SKM-1 (cell line): ENCODE results near the gene SDS.
"Not testable (repeated sequence)": the region's sequence is repeated elsewhere in the genome, so short reads cannot be mapped to it uniquely, and the experiment has no call there.

Source experiments
- DNase-seq: peaks from one replicate; lab custom pipeline; 2025; ENCODE audit not compliant: unreplicated experiment; lab: John Stamatoyannopoulos, UW

Gene SDS

DNA sequence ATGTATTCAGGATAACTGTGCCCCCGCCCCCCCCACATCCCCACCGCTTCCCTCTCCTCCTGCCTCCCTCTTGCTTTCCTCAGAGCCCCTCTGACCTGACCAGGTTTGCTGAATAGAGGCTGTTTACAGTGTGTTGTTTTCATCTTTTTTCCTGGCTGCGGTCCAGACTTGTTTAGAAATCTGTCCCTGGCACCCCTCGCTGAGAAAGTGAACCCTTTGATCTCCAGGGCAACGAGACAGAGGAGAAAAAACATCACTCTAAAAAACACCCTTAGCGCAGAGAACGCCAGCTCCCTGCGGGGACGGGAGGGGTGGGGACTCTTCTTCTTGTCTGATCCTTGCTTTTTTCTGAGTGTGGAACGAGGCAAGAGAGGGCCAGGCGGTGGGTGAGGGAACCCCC lies 22.5 kb downstream of the SDS start:
- no peak for DNase-seq

DNA sequence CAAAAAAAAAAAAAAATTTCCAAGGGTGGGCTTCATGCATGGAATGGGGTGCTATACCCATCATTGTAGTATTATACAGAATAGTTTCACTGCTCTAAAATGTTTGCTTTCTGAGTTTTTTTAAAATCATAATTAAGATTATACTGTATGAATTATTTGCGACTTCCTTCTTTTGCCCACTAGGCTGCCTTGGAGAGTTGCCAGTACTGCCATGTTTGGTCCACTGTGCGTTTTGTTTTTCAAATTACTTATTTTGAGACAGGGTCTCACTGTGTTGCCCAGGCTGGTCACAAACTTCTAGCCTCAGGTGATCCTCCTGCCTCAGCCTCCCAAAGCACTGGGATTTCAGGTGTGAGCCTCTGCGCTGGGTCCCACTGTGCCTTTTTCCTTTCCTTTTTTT lies 25.4 kb downstream of the SDS start:
- no peak for DNase-seq

DNA sequence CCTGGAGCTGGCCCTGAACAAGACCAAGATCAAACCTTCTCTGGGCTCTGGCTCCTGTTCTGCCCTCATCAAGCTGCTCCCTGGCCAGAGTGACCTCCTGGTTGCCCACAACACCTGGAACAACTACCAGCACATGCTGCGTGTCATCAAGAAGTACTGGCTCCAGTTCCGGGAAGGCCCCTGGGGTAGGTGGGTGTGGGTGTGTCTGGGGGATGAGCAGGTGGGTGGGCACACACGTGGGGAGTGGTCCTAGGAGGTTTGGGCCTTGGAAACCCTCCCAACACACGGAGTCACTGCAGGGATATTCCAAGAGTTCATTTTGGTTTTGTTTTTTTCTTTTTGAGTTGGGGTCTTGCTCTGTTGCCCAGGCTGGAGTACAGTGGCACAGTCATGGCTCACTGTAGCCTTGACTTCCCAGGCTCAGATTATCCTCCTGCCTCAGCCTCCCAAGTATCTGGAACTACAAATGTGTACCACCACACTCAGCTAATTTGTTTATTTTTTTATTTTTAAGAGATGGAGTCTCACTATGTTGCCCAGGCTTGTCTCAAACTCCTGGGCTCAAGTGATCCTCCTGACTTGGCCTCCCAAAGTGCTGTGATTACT lies 28.8 kb downstream of the SDS start:
- no peak for DNase-seq

- DNase-seq: no peak
Observed at GRCh38 chr12:113373969-113374368, 29.7 kb downstream of the SDS start.

GRCh38 chr12:113373440-113373839 lies 30.2 kb downstream of the SDS start:
- no peak for DNase-seq

- DNase-seq: no peak
Observed at GRCh38 chr12:113372371-113372770, 31.3 kb downstream of the SDS start.

DNA sequence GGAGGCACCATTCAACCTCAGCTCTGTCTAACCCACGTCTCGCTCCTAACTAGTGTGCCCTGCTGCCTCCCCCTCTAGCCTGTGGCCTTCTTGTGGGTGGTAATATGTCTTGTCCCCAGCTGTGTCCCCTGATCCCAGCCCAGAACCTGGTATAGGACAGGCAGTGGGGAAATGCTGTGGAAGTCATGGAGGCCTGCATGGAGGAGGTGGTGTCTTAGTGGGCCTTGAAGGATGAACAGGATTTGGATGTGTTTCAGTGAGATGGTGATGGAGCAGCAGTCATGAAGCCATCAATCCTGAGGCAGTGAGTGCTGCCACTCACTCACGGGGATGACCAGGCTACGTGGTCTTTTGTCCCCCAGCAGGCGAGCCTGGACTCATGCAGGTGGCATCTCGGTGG lies 31.9 kb downstream of the SDS start:
- DNase-seq: no peak

DNA sequence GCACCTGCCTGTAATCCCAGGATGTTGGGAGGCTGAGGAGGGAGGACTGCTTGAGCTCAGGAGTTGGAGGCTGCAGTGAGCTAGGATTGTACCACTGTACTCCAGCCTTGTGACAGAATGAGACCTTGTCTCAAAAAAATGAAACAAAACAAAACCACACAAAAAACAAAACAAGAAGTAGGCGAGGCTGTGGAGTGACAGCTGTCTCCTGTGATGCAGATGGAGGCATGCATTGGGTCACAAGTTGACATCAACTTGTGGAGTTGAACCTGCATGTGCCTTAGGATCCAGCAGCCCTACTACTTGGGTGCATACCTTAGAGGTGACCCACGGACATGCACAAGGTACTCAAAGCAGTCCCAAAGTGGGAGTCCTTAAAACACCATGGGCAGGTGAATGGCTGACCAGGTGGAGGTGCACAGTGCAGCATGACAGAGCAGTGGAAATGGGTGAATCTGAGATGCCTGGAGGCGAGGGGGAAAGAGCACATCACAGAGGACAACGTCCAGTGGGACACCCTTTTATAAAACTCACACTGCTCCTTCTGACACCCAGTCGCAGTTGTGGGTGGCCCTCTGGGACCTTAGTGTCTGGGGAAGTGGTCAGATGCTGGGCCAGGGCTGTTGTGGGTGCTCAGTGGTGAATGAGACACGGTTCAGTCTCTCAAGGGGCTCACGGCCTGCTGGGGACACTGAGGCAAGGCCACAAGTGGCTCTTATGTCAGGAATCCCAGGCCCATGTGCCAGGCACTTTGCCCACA lies 32.6 kb downstream of the SDS start:
- no peak for DNase-seq

- no peak for DNase-seq
Observed at GRCh38 chr12:113369391-113369985, 34.2 kb downstream of the SDS start.

GRCh38 chr12:113368331-113368730 lies 35.4 kb downstream of the SDS start:
- no peak for DNase-seq

DNA sequence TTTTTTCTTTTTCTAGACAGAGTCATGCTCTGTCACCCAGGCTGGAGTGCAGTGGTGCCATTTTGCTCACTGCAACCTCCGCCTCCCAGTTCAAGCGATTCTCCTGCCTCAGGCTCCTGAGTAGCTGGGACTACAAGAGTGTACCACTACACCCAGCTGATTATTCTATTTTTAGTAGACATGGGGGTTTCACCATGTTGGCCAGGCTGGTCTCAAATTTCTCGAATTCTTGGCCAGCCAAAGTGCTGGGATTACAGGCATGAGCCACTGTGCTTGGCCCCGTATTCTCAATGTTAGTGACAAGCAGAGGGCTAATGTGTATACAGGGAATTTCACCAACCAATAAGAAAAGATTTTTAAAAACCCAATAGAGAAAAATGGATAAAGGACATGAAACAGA lies 36.9 kb downstream of the SDS start:
- DNase-seq: no peak

- no peak for DNase-seq
Observed at GRCh38 chr12:113365639-113366395, 37.9 kb downstream of the SDS start.

DNA sequence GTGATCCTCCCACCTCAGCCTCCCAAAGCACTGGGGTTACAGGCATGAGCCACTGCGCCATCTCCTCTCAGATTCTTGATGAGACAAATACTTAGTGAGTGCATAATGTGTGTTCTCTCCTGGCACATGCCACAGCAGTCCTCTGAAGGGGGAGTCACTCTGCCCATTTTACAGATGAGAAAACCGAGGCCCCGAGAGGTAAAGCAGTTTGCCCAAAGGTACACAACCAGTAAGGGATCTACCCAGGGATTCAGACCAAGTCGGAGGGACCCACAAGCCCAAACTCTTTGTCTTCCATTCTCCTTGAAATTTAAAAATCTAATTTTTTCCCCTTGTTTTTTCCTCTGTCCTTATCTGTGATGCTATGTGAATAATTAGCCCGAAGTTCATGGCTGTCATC lies 39.0 kb downstream of the SDS start:
- DNase-seq: no peak

DNA sequence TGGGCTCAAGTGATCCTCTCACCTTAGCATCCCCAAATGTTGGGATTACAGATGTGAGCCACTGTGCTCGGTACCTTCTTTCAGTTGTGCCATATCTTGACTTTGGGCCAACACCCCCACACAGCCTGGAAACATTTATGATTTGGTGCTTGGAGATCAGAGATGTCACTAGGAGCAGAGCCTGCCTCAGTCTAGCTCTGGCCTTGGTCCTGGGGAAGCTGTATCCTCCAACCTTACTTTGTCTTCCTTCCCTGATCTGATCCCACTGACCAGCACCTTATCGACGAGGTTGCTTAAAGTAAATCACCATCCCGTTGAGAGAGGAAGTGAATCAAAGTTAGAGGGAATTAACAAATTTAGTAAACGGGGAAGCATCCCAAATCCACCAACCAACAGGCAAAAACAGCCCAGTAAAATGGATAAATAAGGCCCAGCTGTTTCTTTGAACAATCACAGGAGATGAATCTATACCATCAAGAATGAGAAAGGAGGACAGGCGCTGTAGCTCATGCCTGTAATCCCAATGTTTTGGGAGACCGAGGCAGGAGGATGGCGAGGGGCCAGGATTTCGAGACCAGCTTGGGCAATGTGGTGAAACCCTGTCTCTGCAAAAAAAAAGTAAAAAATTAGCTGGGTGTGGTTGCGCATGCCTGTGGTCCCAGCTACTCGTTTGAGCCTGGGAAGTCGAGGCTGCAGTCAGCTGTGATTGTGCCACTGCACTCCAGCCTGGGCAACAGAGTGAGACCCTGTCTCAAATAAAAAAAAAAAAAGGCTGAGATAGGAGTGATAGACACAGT lies 41.9 kb downstream of the SDS start:
- DNase-seq: no peak

DNA sequence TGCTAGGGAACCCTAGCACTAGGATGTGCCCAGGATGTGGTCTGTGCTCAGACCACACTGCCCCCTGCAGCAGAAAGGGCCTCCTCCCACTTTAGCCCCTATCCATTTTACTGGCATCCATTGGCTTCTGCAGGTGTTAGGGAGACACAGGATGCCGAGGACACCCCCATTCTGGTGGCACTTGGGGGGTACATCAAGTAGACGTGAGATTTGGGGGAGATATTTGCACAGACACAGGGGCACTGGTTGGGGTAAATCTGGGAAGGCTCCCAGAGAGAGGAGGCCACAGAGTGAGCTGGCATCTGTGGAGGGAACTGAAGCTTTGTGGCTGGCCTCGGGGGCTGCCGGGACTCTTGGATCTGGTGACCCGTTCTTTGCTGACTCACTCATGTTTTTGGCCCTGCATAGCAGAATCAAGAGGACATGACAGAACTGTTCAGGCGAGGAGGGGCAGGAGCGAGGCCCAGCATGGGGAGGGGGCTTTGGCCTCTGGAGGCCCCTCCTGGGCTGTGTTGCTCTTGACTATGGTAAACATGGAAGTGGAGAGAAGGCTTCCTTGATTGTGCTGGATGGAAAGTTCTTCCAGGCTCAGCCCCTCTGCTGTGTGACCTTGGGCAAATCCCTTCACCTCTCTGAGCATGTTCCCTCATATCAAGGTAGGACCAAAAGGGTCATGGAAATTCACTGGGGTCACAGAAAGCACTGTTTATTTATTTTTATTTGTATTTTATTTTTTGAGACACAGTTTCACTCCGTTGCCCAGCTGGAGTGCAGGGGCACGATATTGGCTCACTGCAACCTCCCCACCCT lies 43.5 kb downstream of the SDS start:
- DNase-seq: no peak

- no peak for DNase-seq
Observed at GRCh38 chr12:113359133-113359938, 44.4 kb downstream of the SDS start.

- DNase-seq: peak; percentile 41
Observed at GRCh38 chr12:113358381-113359132, 45.1 kb downstream of the SDS start, which contains the start of gene PLBD2. PLBD2 (plus strand) TSS chr12:113358587; CDS start chr12:113358601, 14 bp downstream.

DNA sequence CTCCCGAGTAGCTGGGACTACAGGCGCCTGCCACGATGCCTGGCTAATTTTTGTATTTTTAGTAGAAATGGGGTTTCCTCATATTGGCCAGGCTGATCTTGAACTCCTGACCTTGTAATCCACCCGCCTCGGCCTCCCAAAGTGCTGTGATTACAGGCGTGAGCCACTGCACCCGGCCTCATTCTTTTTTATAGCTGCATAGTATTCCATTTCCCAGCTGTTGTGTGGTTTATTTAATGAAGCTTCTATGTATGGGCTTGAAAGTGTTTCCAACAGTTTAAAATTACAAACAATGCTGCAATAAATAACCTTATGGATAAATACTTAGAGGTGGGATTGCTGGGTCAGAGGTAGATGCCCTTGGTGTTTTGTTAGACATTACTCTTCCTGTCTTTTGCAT lies 49.5 kb downstream of the SDS start:
- DNase-seq: not testable (repeated sequence)
